CD4-positive, alpha-beta T cell treated with Interferon gamma for 1 hour (primary cell): Measurements from ENCODE around the gene PLEKHG7.
"Not testable (repeated sequence)": the region's sequence is repeated elsewhere in the genome, so short reads cannot be mapped to it uniquely, and the experiment has no call there.

ENCODE experiments used
- DNase-seq: peaks from one replicate; pipeline ENCODE4 v3.0.0-alpha.2; 2020

Gene PLEKHG7, protein sequence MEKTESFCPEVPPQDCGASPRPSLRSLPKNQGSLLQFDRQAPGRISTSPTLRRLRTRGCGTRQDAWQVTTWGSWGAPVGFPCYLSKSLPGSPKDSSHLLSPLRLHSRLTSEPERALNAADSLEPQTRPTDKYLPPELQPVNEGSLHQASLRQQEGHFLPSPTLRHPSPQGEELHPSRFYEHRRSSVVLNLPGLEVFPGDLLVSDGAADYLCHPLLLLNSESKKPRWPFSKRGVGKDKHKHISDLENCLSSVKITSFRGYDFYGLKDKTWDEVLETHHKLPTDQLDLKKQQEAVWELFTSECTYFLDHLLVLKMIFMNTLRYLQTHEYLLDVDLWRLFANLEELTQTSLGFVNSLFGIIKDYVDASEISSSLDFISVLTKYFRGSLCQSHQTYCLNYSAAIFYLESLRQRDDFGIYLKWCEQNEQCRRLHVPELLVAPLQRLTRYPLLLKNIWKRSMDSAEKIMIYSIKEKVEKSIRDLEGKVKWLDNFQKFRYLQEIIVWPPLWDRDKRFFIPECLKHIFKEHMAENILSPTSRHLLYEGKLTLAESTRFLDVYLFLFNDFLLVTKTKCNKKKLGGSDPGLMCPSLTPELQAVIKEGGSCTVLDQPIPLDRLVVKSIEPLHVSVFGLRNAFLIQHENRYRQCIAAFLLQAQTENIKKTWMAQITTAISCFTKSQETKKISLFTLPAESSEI

DNA sequence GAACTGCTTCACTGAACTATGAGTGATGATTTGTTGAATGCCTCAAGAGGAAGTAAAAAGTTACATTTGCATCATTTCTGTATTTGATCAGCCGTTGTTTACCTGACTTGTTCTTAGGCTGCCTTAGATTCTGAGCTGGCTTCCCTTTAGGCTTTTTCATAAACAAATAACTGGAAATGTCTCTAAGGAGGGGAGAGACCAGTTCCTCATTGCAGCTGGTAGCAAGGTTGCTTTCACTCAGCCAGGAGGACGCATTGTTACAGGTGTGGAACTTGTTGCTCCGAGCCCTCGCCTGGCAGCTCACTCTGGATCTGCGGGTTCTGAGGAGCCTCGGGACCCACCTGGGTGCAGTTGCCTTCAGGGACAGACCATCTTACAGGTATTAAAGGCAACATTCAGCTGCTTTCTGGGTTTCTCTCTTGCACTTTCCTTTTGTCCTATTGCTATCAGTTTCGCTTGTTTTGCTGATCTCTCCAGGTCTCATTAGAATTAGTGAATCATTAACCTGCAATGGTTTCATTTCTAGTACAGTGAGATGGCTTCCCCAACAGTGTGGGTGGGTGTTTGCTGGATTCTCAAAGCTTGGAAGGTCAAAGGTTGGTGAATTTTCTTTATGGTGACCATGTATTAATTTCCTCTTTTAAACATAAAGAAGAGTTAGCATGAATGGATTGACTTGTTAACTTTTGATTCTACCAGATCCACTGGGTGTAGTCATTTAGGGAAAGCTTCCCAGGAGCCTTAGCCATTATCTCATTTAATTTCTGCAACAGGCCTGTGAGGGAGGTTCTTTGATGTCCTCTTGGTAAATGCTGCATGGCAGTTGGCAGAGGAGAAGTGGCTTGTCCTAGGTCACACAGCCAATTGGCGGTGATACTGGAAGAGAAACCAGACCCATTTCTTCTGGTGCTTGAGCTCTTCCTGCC, at the start of gene PLEKHG7:
Gene PLEKHG7, plus strand, starts transcription at position 236 of the 926 bp plus-strand sequence. CDS start 3,643 bp downstream, outside the sequence.
- DNase-seq: peak; percentile 2

DNA sequence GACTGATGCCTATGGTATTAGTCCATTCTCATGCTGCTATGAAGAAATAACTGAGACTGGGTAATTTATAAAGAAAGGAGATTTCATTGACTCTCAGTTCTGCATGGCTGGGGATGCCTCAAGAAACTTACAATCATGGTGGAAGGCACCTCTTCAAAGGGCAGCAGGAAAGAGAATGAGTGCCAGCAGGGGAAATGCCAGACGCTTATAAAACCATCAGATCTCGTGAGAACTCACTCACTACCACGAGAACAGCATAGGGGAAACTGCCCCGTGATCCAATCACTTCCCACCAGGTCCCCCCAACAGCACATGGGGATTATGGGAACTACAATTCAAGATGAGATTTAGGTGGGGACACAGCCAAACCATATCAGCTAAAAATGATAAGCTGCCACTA, 48.5 kb upstream of the PLEKHG7 start:
- not testable (repeated sequence) for DNase-seq

DNA sequence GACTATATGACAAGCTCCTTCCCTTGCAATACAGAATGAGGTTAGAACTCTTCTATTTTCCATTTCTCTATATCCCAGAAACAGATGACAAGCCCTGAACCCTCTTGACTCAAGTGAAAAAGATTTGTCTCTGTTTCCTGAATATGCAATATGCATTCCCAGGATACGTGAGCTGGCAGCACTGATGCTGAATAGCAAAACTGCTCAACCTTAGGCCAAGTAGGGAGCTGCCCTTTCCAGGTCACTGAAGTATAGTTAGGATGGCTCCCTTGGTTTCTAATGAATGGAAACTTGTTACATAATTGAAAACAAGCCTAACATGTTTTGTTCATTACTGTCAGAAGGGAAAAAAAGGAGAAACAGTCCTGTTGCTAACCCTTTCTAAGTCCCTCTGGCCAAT, 47.9 kb upstream of the PLEKHG7 start:
- DNase-seq: no peak

DNA sequence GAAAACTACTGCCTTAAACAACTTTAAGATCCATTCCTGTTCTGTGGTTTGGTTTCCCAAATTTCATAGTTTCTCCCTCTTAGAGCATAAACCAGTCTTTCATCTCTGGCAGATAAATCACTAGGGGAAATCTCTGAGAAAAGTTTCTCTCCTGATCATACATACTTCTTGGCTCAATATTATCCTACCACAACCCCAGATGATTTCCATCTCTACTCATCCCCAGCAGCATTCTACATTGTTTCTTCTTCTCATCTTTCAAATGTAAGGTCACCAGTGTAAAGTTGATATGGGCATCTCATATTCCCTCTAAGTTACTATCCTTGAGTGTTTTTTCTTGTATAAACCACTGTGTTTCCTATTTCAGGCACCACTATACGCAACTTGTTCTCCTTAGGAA, 45.9 kb upstream of the PLEKHG7 start:
- DNase-seq: no peak

DNA sequence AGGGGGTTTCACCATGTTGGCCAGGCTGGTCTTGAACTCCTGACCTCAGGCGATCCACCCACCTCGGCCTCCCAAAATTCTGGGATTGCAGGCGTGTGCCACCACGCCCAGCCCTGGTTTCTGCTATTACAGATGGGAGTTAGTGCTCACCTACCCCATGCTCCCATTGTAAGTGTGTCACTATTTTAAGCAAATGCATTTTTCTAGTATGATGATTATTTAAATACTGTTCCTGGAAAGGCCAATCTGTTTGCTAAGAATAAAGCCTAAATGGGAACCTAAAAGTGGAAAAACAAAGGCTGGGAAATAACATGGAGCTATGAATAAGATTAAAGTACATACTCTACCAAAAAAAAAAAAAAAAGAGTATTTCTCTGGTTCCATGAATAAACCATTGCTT, 45.0 kb upstream of the PLEKHG7 start:
- DNase-seq: no peak

DNA sequence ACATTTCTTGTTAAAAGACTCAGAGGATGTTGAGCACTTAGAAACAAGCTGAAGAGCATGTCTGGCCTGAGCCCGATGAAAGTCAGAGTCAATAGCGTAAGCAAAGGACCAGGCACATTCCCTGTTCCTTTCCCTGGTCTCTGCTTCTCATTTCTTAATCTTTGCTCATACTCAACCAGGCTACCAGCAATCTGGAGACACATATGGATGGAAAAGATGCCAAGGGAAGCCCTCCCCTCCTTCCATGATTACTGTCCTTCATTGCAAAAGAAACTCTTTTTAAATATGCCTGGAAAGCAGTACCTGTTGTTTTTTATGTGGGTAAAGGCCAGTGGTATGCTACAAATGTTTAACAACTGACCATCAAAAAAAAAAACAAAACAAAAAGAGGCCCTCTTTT, 44.2 kb upstream of the PLEKHG7 start:
- DNase-seq: no peak

DNA sequence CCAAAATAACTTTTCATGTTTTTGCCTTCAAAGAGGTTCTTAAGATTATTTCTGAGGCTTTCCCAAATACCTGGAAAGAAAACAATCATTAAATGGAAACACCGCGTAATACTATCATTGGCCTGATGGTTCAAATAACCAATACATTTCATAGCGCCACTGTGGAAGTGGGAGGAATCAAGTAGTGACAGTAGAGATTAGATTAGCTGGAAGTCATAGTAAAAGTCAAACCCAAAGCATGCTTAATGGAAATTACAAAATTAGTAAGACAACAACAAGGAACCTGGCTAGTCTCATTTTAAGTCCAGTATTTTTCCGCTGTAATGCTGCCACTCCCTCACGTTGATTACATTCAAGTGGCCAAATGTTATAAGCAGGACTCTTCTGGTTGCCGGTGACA, 41.5 kb upstream of the PLEKHG7 start:
- DNase-seq: no peak

DNA sequence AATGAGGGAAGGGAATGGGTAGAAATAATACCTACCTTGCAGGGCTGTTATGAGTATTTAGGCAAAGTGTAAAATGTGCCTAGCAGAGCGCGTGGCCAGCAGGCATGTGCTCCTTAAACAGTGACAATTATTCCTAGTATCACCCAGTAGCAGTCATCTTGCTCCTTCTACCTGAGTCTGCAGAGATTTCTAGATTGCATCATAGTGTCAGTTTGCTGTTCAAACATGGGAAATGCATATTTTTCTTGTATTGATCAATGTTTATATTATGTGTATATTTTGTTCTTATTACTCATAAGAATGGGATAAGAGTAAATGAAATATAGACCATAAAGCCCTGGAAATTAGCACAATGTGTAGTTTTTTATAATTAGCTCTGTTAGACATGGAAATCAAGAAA, 37.3 kb upstream of the PLEKHG7 start:
- DNase-seq: no peak

DNA sequence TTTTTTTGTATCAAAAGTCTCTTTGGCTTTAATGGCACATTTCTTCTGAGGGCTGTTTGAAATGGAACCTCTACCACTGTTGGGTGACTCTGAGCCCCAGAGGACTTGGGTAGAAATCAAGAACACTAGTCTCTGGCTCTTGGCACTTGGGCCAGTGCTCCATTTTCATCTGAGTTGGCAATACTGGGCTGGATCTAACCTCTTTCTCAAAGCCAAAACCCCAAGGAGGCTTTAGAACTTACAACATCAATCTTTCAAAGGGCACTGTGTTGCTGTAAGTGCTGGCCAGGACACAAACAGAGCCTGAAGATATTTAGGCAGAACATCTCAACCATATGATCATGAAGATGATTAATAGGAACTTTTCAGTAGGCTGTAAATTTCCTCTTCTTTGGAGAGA, 34.0 kb upstream of the PLEKHG7 start:
- no peak for DNase-seq

DNA sequence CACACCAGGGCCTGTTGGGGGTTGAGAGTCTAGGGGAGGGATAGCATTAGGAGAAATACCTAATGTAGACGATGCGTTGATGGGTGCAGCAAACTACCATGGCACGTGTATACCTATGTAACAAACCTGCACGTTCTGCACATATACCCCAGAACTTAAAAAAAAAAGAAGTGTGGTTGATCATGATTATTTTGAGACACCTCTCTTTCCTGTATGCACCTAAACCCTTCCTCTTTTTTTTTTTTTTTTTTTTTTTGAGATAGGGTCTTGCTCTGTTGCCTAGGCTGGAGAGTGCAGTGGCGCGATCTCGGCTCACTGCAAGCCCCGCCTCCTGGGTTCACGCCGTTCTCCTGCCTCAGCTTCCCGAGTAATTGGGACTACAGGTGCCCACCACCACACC, 31.3 kb upstream of the PLEKHG7 start:
- not testable (repeated sequence) for DNase-seq

DNA sequence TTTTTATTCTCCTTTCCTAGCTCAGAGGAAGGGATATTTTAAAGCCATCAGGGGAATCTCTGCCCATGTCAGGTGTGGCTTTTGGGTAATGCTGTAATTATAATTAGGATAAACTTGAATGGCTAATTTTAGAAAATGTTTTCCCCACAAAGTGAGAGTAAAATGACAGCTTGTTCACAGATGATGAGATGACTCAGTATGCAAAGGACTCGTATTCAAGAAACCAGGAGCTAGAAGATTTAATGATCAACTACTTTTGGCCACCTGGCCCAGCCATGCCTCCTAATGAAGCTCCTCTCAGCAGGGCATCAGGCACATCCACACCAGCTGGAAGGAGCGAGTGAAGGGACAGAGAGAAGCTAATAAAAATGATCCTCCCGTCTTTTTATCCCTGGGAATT, 29.0 kb upstream of the PLEKHG7 start:
- no peak for DNase-seq

DNA sequence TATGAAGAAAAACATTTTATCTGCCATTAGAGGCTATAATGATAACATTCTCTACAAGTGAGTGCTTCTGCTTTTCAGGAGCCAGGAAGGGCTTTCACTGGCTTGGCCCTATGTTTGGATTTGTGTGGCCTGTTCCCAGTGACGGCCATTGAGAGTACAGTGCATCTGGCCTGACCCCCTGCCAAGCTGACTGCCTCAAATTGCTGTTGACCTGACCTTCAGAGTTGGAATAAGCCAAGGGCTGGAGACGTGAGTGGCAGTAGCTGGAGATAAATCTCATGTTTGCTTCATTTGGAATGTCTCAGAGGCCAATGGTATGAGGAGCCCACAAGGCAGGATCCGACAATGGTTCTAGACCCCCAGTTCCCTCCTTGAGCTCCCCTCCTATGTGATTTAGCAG, 28.3 kb upstream of the PLEKHG7 start:
- no peak for DNase-seq

DNA sequence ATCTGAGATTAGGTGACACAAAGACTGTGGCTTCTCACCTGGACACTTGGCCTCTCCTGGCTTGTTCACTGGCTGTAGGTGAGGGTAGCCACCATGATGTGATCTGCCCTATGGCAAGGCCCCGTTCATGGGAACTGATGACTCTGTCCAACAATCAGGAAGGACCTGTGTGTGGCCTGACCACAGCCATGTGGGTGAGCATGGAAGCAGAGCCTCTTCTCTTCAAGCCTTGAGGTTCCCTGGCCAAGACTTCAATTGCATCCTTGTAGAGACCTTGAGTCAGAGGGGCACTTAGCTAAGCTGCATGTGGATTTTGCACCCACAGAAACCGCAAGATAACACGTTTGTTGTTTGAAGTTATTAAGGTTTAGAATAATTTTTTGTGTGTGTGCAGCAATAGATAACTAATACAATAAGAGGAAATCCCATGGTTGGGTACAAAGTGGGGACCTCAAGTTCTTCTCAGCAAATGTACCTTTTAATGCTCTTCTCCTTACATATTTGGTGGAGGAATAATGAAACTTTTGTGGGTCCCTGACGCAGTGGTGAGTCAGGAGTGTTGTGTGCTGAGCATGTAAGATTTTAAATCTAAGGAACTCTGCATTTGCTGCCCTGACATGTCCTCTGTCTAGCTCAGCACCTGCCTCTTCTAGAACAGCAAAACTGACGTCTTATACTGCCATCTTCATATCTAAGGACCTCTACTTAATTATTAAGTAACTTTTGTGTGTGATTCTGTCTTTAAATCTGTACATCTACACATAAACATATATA, 27.5 kb upstream of the PLEKHG7 start:
- no peak for DNase-seq

DNA sequence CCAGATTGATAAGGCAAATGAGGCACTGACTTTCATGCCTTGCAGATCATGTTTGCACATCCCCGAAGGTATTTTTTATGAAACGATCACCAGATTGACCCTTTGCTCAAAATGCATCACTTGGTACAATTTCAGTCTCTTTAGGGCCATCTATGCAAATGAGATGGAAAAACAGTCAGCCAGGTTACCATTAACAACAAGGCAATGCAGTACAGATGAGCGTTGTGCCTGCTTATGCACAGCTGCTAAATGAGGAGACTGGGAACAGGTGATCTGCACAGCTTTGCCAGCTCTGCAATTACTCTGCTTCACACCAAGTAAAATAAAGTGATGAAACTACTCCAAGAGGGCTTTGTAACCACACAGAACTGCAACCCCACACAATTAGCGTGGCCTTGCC, 26.1 kb upstream of the PLEKHG7 start:
- no peak for DNase-seq

DNA sequence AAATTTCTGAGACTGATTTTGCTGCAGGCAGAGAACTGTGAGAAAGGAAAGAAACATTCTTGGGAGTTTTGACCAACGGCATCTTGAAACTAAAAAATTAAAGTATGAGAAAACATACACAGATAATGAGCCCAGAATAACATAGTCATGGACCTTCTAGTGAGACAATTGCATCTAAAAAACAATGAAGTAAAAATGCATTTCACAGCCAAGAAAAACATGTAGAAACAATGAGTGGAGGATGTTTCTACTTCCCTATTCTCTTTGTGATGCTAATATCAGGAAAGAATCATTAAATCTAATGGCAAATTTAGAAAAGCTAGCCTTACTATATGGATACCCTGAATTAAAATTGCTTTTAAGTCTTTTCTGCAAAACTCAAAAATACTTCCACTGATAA, 12.2 kb upstream of the PLEKHG7 start:
- no peak for DNase-seq

DNA sequence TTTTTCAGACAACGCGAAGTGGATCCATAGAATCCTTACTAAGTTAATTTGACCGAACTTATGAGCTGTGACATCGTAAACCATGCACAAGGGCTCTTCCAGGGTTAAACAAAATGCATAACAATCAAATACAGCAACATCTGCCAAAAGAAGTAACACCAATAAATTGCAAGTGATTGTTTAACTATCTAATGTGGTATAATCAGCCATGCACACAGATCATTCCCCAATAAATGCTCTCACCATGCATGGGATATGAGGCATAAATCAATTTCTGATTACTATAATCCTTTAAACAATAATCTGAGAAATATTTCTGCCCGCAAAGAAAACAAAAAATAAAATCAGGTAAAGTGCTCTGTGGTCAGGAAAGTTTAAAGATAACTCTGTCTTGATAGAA, 7.7 kb upstream of the PLEKHG7 start:
- DNase-seq: no peak

DNA sequence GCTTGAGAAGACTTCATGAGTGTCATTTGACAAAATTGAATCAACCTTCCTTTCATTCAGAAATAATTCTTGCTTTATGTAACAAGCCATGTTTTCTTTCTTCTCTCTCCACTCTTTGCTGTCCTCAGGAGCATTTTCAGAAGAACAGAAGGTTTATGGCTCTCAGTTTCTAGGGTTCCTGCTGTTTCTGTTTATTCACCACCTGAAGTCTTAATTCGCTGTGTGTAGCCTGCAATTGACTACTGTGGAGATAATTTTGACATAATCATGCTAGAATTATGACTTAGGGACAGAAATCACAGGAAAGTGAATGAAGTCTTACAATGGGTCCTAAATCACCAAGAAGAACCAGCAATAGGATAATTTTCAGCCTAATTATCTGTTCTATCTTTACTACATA, 7.2 kb upstream of the PLEKHG7 start:
- DNase-seq: no peak

DNA sequence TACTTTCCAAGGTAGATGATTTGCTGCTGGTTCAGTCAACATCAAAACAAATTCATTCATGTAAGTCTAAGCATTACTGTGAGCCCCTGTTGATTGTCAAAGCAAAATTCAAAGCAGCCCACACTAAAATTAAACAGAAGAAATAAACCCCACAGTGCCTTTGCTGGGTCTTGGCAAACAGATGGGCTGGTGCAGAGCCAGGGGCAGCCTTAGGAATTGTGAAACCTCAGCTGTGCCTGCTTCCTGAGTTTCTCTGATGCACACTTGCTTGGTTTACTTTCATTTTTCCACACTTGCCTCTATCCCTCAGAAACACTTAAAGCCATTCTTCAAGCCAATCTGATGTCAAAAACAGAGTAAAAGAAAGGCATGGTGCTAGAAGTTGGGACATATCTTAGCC, 6.6 kb upstream of the PLEKHG7 start:
- DNase-seq: no peak

DNA sequence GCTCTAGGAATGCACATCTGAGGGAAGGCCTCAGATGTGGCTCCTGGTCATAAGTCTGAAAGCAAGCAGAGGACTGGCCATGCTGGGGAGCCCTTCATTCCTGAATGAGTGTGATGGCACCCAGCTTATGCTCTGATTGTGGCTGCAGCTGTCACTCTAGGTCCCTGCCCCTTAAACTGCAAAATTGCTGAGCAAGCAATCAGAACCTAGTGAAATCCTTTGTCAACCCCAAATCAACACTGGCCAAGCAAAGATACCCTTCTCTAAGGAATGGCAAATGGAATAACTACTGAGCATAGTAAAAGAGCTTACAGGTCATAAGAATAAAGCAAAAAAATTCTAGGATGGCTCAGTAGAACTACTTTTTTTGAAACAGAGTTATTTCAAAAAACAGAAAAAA, 4.3 kb upstream of the PLEKHG7 start:
- no peak for DNase-seq

DNA sequence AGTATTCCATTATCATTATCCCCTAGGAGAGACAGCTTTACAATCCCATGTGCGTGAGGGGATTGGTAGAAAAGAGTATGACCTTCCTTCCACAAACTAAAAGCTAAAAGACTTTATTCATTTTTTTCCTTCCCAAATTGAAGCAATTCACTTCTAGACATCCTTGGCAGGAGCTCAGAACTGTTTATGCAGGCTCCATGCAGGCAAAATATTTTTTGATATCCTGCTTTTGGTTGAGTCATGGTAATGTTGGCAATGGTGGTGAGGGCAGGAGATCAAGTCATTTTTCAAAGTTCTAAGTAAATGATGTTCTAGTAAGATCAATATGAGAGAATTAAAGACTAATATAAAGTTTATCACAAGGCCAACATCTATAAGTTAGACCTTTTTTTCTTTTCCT, 1.3 kb upstream of the PLEKHG7 start:
- no peak for DNase-seq

DNA sequence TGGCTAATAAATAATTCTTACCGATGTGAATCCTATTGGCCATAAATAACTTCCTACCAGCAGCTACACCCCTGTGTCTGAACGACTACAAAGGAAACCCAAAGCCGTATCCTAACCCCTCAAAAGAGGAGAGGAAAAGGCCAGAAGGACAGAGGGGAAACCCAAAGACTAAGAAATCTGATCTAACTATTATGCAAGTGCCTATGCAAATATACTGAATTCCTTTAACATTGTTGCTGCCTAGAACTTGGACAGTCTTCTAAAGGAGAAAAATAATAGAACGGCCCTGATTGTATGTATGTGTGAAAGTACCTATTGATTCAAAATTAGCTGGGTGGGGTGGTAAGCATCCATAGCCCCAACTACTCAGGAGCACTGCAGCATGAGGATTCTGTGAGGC, 997 bp downstream of the PLEKHG7 start:
- DNase-seq: no peak

DNA sequence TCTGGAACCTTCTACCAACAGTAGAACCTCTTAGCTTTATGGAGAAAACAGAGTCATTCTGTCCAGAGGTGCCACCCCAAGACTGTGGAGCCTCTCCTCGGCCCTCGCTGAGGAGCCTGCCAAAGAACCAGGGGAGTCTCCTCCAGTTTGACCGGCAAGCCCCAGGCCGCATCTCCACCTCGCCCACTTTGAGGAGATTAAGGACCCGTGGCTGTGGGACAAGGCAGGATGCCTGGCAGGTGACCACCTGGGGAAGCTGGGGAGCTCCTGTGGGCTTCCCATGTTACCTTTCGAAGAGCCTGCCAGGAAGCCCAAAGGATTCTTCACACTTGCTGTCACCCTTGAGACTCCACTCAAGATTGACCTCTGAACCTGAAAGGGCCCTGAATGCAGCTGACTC, 3.8 kb downstream of the PLEKHG7 start:
- DNase-seq: no peak

DNA sequence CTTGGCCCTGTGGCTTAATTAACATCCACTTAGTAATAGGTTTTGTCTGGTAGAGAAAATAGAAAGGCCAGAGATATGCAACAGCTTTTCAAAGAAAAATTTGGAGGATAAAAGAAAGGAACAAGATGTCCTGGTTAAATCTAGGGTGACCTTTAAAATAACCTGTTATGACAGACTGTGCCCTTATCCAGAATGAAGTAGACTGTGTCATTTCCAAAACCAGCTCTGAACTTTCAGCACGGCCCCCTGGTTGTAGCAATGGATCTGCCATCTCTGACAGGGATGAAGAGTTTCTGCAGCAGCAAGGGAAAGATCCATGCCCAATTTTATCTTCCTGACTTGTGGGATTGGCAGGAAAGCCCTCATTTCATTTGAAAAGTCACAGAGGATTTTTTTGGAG, 5.1 kb downstream of the PLEKHG7 start:
- DNase-seq: no peak
